Occipital lobe (tissue), 3 donors: ENCODE results near the gene NLGN4X. TPM values are rescaled to one million over a fixed set of nuclear protein-coding genes. Genes with fewer than 3 reads are reported as not detected.

Experiments used
- DNase-seq: peaks from one replicate; lab custom pipeline; 2025; lab: John Stamatoyannopoulos, UW
- small RNA-seq: library from RNA; depleted of rRNA; stranded (forward); fragments of <200 nt; gene quantifications from one replicate; pipeline ENCODE3, GENCODE V24; 2014
- total RNA-seq: library from RNA; depleted of rRNA; stranded (reverse); fragments of >200 nt; gene quantifications from one replicate; pipeline ENCODE4 v1.2.3, GENCODE V29; 2014

Gene NLGN4X
- total RNA-seq, 1 donor from 2014 or later, result 56.1 TPM

DNA sequence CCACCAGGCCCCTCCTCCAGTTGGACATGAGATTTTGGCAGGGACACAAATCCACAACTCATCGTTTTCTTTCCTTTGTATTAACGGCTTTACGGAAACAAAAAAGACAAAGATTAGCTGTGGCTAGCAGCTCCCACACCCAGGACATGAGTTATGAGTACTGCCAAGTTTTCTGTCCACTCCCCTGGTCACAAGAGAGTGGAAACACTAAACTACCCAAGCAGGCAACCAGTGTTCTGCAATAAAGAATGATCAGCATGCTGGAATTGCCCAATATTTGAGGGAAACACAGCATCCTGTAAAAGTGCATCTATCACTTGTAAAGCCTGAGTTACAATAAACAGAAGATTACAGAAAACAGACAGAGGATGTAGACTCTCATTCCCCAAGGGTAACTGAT, 358.4 kb downstream of the NLGN4X start:
- DNase-seq, result no peak

DNA sequence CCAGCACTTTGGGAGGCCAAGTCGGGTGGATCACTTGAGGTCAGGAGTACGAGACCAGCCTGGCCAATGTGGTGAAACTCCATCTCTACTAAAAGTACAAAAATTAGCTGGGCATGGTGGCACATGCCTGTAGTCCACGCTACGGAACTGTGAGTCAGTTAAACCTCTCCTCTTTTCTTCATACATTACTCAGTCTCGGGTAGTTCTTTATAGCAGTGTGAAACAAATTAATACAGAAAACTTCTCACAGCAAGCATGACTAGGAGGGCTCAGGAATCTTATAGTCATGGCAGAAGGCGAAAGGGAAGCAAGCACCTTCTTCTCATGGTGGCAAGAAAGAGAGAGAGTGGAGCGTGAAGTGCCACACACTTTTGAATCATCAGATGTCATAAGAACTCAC, 358.9 kb downstream of the NLGN4X start:
- DNase-seq, result no peak

DNA sequence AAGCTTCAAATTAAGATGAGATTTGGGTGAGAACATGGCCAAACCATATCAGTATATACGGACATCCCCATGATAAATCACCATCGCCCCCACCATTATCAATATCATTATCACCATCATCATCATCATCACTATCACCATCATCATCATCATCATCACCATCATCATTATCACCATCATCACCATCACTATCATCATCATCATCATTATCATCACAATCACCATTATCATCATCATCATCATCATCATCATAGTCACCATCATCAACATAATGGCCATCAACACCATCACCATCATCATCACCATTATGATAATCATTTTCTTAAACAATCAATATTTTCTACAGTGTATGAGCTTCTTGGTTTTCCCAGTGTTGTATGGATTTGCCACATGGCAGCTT, 360.9 kb downstream of the NLGN4X start:
- no peak for DNase-seq

DNA sequence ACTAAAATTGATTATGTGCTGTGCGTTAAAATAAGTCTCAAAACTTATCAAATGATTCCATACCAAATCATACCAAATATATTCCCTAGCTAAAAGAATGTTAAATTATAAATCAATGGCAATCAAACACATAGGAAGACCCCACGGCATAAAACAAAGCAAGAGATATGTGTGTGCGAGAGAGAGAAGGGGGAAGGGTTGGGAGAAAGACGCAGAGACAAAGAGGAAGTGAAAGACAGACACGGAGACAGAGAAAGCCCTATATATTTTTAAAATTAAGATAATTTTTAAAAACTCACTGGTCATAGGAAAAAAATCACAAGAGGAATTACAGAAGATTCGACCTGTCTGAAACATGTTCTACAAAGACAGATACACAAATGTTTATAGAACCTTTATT, 371.4 kb downstream of the NLGN4X start:
- DNase-seq, result no peak

DNA sequence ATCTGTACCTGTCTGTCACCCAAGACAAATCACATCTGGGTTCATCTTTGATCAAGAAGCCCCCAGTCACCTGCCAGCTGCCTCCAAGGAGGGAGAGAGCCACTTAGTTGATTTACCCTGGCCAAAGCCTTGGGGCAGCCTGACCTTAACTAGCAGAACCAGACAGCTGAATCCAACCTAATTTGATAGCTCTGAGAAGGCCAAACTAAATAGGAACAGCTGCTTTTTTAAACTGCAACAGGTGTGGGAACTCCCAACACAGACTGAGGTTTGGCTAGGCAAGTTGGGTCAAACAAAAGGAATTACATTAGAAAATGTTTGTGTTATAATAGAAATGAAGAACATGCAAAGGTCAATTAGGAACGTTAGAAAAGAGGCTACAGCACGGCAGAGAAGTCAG, 375.7 kb downstream of the NLGN4X start:
- DNase-seq, result no peak

DNA sequence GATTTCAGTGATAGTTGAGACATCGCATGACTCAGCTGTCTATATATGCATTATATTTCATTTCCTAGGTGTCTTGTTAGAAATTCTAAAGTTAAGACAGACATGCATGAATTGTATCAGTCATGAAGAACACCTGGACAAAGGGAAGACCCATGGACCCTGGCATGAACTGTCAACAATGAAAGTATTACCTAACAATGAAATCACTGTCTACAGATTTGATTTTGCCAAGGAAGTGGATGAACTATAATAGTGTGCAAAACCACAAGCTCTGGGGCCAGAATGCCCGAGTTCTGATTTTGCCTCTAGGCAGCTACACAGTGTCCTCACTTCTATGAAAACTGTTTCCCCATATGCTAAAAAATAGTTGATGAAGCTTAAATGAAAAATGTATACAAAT, 386.1 kb downstream of the NLGN4X start:
- no peak for DNase-seq

Small RNA genes within 50 kb of the gene (small RNA-seq; reads per million reads assigned to genes)
- not detected for gene RF00322
